Activated CD8-positive, alpha-beta memory T cell treated with anti-CD3 and anti-CD28 coated beads for 36 hours (primary cell): ENCODE data around the gene PHLDB1. TPM values are rescaled to one million over a fixed set of nuclear protein-coding genes. Genes with fewer than 3 reads are reported as not detected.

Source experiments
- CTCF ChIA-PET: fragments of 350-600 bp; sonication (Branson Sonifier 250); formaldehyde crosslinking; loops from one replicate; lab custom pipeline; 2021; ENCODE audit warnings: antibody characterized with exemption; lab: Charles Lee
- POLR2A ChIA-PET: fragments of 350-600 bp; sonication (Branson Sonifier 250); formaldehyde crosslinking; loops from one replicate; lab custom pipeline; 2021; ENCODE audit warnings: antibody characterized with exemption; lab: Charles Lee
- total RNA-seq, 2 experiments: library from RNA; stranded (reverse); gene quantifications; one replicate each; pipeline ENCODE4 v1.2.3, GENCODE V29; 2021

The PHLDB1 gene
- total RNA-seq, 2 experiments from 2014 or later = 1.6 to 1.9 TPM

DNA sequence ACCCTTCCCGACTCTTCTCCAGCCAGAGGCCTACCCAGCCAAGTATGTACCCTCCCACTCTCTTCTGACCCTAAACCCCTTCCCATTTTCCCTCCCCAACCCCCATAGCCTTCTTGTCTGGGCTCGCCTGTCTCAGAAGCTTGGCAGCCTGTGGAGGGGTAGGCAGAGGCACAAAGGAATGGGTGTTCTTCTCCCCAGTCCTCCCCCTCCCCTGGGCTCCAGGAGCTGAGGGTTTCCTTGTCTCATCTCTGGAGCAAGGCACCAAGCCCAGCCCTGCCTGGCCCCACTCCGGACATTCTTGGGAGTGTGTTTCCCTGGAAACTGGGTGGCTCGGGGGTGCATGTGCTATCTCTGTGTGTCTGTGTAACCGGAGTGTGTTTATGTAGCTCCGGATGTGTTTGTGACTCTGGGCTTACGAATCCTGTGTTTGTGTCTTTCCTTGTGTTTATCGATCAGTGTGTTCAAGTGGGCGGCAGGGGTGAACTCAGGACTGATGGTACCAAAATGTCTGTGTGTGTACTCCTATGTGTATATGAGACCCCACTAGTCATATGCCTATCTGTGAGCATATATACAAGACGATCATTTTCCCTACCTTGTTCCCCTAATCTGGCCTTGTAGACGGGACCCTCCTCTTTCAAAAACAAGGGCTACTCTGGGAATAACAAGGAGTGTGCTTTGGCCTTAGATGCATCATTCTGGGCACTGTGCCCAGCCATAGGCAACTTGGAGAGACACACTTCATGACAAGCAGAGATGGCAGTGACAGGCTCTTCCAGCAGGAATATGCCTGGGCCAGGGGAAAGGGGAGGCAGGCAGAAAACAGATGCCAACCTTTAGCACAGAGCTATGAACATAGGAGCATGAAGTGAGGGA lies 10.9 kb downstream of the PHLDB1 start:
- POLR2A ChIA-PET = no interaction called here
- CTCF ChIA-PET = interaction anchor here (1.0 to 1.5 kb wide), 2 partner anchors 9 to 12 kb away, joined by 3 to 4 read pairs; partner anchors contain the start of gene PHLDB1

DNA sequence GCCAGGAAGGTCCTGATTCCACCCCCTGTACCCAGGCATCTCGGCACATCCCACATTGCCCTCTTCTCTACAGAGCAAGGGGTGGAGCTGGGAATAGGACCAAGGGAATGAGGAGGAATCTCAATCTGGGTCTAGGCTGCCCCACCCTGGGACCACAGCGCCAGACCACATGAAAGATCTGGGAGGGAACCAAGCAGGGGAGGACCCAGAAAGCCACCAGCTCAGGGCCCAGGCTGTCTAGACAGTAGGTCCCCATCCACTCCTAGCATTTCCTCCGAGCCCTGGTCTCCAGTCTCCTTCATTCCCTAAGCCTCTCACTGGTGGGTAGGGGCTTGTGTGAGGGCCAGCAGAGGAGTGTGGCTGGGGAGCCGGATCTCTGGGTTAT lies 11.6 kb downstream of the PHLDB1 start:
- ChIA-PET POLR2A (no interaction called here), CTCF (interaction anchor here (1.0 to 1.6 kb wide), 3 partner anchors 7 to 12 kb away, joined by 3 to 5 read pairs (median 4); partner anchors contain the start of gene PHLDB1)

DNA sequence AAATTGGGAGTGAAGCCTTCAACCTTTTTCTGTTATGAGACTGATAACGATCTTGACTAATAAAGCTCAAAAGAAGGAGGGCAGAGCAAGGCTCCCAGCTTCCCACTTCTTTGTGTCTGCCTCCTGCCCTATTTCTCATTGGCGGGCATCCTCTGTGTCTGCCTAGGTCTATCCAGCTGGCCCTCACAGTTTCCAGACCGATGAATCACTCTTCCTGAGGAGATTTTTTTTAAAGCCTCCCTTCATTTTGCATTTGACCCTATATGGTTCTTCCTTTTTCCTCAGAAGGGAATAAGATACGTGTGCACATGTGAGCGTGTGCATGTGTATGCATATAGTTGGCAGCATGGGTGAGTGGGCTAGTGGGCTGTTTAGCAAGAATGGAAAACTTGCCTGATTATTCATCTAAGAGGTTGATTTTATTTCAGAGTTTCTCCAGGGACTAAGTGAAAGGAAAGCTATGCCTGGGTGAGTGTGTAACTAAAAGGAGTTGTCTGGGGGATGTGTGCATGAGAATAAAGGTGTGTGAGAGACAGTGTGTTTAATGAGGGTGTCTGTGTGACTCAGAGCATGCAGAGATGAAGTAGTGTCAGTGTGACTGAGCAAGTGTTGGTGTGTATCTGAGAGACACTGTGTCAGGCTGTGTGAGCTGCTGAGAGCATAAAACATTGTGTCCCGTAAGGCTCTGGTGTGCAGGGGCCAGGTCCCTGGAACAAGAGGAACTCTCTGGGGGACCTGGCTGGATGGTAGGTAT lies 12.2 kb downstream of the PHLDB1 start:
- CTCF ChIA-PET = interaction anchor here (1.6 kb wide), 1 partner anchor 8 kb away, joined by 5 read pairs; no protein-coding TSS in a partner anchor
- POLR2A ChIA-PET = no interaction called here

DNA sequence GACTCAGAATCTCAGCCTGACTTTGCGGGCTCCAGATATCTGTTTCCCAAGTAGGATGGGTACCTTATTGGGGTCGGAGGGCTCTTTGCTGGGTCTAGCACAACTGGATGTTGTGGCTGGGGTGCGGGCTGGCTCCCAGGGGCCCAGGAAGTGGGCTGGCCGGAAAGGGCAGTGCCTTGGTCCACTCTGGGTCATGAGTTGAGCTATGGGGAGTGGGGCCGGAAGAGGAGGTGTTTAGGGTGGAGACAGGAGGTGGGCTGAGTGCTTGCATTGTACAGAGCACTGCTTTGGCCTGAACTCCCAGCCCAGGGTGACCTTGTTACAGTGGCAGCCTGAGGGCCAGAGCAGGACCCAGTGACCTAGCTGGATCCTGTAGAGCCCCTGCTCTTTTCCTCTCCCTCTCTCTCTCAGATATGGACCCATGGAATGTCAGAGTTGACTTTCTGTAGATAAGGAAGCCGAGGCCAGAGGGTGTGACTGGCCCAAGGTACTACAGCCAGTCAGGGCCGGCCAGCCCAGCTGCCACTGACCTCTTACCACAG lies 13.2 kb downstream of the PHLDB1 start:
- CTCF ChIA-PET = interaction anchor here (0.8 to 1.6 kb wide), 3 partner anchors 9 to 39 kb away, joined by 3 to 5 read pairs (median 3); no protein-coding TSS in a partner anchor
- POLR2A ChIA-PET = interaction anchor here (0.6 kb wide), 1 partner anchor 37 kb away, joined by 4 read pairs; no protein-coding TSS in a partner anchor

DNA sequence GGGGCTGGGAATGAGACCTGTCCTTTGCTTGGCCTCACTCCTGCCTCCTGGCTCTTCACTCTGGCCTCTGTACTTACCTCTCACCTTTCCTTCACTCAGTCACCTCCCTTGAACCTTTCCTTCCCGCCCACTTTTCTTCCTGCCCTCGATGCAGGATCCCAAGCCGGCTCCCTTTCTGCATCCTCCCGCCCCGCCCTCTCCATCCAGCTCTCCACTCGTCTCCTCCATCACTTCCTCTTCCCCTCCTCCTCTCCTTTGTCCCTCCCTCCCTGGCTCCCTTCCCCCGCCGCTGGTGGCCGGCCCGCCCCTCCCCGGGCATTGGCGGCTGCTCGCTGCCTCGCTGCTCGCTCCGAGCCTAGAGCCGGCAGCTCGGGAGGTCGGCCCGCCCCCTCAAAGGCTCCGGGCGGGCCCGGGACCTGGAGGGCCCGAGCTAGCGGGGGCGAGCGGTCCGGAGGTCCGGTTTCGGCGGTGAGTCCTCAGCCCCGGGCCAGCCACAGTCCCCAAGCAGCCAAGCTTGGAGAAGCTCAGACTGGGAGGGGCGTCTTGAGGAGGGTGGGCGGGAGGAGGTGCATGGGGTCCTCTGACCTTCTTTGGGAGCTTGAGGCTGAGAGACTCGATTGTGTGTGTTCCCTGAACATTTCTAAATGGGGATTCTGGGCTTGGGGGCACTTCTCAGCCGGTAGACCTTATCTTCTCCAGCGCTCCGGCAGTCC lies 13.8 kb downstream of the PHLDB1 start:
- ChIA-PET POLR2A (no interaction called here), CTCF (interaction anchor here (0.7 to 1.4 kb wide), 3 partner anchors 26 to 364 kb away, joined by 3 read pairs; no protein-coding TSS in a partner anchor)

DNA sequence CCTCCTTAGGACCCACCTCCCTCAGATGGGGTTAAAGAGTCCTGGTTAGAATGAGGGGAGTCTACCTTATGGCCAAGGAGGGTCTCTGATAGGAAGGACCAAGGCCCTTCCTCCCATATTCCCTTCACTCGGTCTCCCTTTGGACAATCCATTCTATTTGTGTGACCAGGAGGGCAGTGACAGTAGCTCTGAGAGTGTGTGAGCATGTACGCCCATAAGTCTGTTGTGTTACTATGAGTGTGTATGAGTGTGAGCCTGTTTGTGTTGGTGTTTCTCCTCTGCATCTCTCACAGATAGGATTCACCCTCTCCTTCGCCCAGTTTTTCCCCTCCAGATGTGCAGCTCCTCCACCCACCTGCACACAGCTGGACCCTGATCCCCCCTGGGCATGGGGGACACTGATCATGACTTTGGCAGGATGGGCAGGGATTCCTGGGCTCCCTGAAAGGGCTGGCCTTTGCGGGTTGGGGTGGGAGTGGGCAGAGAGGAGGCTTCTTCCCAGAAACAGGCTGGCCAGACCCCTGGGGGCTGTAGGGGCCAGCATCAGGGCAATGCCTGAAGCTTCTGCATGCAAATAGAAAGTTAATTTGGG lies 14.5 kb downstream of the PHLDB1 start:
- POLR2A ChIA-PET = no interaction called here
- CTCF ChIA-PET = interaction anchor here (0.6 to 1.4 kb wide), 2 partner anchors 12 to 27 kb away, joined by 3 to 6 read pairs; no protein-coding TSS in a partner anchor

DNA sequence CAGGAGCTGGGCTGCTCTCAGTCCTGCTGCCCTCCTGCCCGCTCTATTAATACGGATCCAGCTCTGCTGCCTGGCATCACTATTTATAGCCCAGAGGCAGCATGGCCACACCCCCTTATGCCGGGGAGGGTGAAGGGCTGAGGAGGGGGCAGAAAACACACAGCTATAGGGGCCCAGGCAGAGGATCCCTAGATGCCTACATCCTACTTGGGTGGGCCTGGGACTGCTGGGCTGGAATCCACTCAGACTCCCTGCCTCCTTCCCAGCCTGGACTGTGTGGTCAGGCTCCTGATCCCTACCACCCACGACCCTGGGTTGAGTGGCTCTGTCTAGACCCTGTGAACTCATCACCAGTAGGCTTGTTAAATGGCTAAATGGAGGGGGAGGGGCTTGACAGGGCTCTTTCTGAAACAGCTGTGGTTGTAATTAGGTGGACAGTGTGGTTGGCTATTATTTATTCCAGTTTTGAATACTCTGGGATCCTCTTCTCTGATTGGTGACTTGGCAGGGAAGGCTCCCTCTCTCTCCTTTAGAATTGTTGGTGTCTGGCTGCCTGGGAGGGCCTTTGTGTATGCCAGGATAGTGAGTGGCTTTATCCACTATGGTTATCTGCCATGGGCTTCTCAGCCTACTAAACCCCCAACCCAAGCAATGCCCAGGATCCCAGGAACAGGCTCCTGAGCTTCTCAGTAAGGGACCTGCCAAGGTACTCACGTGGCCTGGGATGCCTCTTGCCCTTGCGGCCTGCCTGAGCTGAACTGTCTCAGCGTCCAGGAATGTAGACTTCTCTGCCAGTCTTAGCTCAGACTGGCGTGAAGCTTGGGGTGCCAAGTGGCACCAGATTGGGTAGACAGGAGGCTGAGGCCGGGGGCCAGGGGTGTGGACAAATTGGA lies 15.2 kb downstream of the PHLDB1 start:
- POLR2A ChIA-PET = interaction anchor here (0.8 kb wide), 1 partner anchor 36 kb away, joined by 3 read pairs; no protein-coding TSS in a partner anchor
- CTCF ChIA-PET = interaction anchor here (0.6 kb wide), 1 partner anchor 12 kb away, joined by 6 read pairs; no protein-coding TSS in a partner anchor

DNA sequence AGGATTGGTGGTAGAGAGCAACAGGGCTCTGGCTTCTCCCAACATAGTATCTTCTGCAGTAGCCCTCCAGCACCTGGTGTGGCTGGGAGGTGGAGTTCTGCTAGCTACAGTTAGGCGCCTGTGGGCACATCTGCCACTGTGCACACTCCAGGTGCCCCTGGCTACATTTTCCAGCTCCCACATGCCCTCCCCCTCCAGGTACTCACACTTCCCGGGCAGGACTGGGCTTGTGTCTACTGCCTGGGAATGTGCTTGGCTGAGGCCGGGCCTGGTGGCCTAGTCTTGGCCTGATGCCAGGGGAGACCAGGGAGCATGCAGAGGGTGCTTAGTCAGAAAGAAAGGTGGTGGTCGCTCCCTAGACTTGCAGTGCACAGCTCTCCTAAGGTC lies 15.8 kb downstream of the PHLDB1 start:
- POLR2A ChIA-PET = interaction anchor here (0.8 kb wide), 1 partner anchor 35 kb away, joined by 3 read pairs; no protein-coding TSS in a partner anchor
- CTCF ChIA-PET = no interaction called here

DNA sequence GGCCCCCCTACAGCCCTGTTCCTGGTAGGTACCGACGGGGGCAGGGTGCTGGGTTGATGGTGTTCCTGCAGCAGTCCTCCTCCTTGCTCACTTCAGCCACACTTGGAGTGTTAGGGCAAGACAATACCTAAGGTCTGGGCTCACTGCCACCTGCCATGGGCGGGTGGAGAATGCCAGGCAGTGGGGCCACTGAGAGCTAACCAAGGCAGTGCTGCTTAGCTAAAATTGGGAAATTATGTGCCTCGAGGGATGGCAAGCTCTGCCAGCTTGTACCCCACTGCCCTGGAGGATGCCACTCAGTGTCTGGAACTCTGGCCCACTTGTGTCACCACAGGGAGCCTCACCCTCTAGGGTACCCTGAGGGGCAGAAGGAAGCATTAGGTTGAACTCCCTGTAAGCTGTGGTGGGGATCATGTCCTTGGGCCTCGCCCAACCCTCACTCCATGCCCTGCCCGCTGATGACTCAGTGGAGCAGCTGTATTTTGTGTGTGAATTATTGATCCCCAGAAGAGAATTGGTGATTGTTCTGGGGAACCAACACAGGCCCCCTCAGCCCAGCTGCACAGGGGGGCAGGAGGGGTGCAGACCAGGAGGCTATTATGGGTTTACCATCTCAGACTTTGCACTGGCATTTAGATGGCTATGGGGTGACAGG lies 17.7 kb downstream of the PHLDB1 start:
- ChIA-PET CTCF (interaction anchor here (0.5 kb wide), 1 partner anchor 375 kb away, joined by 3 read pairs; no protein-coding TSS in a partner anchor), POLR2A (interaction anchor here (0.6 kb wide), 2 partner anchors 119 to 303 kb away, joined by 3 to 4 read pairs; no protein-coding TSS in a partner anchor)

DNA sequence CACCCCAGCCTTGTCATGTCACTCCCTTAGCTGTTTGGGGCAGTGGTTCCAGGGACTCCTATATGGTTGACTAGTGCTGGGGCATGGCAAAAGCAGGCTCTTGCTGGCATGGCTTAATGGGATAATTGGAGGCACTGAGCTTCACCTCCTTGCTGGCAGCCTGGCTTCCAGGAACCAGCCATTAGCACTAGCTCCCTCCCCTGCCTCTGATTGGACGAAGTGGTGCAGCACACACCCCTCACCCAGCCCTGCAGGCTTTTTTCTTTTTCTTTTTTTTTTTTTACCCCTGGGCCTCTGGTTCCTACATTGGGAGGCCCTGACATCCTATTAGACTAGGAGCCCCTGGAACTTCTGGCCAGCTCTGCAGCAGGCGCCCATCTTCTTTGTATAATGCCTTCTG lies 18.6 kb downstream of the PHLDB1 start:
- ChIA-PET POLR2A (no interaction called here), CTCF (interaction anchor here (0.5 kb wide), 1 partner anchor 374 kb away, joined by 3 read pairs; no protein-coding TSS in a partner anchor)

DNA sequence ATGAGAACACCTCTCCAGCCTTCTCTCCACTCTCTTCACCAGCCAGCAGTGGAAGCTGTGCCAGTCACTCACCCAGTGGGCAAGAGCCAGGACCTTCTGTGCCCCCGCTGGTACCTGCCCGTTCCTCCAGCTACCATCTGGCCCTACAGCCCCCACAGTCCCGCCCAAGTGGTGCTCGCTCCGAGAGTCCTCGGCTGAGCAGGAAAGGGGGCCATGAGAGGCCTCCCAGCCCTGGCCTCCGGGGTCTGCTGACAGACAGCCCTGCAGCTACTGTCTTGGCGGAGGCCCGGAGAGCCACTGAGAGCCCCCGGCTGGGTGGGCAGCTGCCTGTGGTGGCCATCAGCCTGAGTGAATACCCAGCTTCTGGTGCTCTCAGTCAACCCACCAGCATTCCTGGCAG lies 20.2 kb downstream of the PHLDB1 start:
- POLR2A ChIA-PET = no interaction called here
- CTCF ChIA-PET = interaction anchor here (1.4 kb wide), 1 partner anchor 16 kb away, joined by 3 read pairs; no protein-coding TSS in a partner anchor

DNA sequence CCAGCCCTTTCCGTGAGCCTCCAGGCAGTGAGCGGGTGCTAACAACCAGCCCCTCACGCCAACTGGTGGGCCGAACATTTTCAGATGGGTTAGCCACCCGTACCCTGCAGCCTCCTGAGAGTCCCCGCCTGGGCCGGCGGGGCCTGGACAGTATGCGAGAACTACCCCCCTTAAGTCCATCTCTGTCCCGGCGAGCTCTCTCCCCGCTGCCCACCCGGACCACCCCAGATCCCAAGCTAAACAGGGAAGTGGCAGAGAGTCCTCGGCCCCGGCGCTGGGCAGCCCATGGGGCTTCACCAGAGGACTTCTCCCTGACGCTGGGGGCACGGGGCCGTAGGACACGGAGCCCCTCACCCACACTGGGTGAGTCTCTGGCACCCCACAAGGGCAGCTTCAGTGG lies 20.6 kb downstream of the PHLDB1 start:
- CTCF ChIA-PET = interaction anchor here (0.6 to 1.4 kb wide), 2 partner anchors 17 to 422 kb away, joined by 3 read pairs; no protein-coding TSS in a partner anchor
- POLR2A ChIA-PET = no interaction called here

DNA sequence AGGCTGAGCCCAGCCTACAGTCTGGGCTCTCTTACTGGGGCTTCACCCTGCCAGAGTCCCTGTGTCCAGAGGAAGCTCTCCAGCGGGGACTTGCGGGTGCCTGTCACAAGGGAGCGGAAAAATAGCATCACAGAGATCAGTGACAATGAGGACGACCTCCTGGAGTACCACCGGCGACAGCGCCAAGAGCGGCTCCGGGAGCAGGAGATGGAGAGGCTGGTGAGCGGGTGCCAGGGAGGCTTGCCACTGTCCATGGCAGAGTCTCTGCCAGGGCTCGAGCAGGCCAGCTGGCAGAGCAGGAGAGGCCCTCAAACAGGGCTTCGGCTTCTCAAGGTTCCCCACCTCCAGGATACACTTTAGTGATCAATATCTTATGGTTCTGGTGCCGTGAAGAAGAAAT lies 21.0 kb downstream of the PHLDB1 start:
- POLR2A ChIA-PET = no interaction called here
- CTCF ChIA-PET = interaction anchor here (0.6 kb wide), 1 partner anchor 422 kb away, joined by 3 read pairs; no protein-coding TSS in a partner anchor

DNA sequence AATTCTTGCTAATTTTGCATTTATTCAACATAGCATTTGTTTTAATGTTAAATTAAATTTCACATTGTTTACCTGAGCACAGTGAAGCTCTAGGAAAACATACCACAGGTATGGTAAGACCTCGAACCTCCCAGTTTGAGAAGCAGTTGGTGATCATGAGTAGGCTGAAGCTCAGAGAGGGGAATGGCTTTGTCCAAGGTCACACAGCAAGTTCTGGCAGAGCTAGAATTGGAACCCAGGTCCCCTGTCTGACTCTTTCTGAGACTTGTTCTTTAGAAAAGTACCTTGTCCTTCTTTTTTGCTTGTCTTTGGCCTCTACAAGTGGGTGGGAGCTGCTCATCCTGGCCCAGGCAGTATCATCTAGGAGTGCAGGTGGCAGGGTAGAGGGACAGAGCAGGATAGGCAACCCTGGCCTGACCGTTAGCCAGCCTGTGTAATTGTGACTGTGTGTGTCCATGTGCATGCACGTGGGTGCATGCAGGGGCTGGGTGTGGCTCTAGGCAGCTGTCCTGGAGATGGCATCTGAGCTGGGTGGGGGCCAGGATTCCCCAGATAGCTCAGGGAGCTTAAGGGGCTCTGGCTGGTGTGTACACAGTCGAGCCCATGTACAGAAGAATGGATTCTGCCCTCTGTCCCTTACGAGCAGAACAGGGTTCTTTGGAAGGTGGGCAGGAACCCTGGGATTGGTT lies 21.6 kb downstream of the PHLDB1 start:
- CTCF ChIA-PET = no interaction called here
- POLR2A ChIA-PET = no interaction called here

DNA sequence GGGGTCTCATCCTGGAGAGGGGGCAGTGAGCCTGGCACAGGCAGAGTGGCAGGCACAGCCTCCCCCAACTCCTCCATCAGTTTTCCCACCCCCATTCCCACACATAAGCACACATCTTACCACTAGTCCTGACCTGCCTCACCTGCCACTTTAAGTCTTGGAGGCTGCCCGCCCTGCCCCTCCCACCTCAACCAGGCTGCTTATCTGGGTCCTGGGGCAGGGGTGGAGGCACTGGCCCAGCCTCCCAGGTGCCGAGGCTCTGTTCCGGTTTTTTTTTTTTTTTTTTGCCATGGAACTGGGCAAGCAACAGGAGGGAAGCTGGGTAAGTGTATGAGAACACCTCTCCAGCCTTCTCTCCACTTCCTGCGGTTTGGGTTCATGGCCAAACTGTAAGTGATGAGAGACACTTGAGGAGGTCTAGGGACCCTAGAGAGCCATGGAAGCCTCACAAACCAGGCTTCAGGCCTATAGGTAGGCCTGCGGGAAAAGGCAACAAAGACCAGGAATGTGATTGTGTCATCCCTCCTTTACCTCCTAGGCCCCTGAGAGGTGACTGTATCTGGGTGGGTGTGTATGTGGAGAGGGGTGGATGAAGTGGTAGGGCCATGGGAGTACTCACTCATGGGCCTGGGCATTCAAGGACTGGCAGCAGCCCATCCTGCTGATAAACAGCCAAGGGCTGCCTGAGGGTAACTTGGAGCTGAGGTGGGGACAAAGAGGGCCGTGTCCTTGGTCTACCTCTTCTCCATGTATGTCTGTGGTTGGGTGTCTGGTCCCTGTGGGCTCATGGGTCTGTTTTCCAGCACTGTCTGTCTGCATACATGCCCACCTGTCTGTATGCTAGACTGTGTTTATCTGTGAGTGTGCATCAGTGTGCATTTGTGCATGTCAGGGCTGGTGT lies 22.6 kb downstream of the PHLDB1 start:
- POLR2A ChIA-PET = no interaction called here
- CTCF ChIA-PET = no interaction called here
